Measurements from ENCODE around the gene DGKI.

Gene DGKI

GRCh38 chr7:137873524-137873923 lies 26.8 kb upstream of the DGKI start:
- DNase-seq (ENCODE audit: extremely low read depth in 1 of 2, low read depth in 1 of 2) = no peak

GRCh38 chr7:137871170-137871915 lies 24.6 kb upstream of the DGKI start:
- no peak for DNase-seq (ENCODE audit: extremely low read depth in 1 of 2, low read depth in 1 of 2)

DNA sequence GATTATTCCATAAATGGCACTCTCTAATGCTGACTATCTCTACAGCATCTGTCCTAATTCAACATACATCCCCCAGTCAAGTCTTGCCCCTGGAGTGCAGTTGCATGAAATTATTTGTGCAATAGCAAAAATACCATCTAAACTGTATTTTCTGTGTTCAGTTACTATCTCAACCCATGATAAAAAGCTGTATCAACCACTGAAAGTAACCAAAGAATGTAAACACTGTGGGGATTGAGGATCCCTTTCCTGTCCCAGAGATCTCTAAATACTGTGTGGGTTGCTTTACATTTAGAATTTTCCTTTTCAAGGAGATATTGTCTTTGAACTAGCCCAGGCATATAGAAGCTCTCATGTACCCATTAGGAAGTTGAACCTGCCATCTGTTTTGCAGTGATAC lies 23.9 kb upstream of the DGKI start:
- DNase-seq (ENCODE audit: extremely low read depth in 1 of 2, low read depth in 1 of 2) = no peak

DNA sequence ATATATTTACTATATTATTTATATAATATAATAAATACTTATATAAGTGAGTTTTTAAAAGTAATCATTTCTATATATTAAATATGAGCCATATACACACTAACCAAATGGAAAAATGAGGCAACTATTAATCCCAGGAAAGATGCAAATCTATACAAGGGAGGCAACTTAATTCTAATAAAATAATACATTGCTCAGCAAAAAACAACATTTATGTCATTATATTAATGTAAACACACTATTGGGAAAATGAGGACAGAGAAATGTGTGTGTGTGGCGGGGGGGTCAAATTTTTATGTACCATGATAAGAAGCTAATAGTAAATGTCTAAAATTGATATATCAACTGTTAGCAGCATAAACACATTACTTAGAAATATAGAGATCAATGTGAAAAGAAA lies 23.3 kb upstream of the DGKI start:
- DNase-seq (ENCODE audit: extremely low read depth in 1 of 2, low read depth in 1 of 2) = no peak

- no peak for DNase-seq (ENCODE audit: extremely low read depth in 1 of 2, low read depth in 1 of 2)
Measured at GRCh38 chr7:137869260-137869659, 22.5 kb upstream of the DGKI start.

DNA sequence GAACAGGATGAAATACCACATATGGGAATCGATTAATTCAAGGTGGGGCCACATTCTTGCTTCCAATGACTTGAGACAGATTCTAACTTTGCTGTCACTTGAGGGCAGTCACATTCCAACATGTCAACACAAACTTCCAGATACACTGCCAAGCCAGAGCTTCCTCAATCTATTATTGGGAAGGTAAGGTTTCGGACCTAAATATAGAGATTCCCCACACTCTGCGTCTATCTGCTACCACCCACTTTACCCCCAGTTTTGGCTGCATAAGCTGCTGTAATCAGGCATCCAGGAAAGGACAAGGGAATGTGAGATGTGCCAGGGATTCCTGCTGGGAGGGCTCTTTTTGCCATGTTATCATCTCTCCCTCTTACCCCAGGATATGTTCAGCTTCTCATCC lies 20.5 kb upstream of the DGKI start:
- no peak for DNase-seq (ENCODE audit: extremely low read depth in 1 of 2, low read depth in 1 of 2)

DNA sequence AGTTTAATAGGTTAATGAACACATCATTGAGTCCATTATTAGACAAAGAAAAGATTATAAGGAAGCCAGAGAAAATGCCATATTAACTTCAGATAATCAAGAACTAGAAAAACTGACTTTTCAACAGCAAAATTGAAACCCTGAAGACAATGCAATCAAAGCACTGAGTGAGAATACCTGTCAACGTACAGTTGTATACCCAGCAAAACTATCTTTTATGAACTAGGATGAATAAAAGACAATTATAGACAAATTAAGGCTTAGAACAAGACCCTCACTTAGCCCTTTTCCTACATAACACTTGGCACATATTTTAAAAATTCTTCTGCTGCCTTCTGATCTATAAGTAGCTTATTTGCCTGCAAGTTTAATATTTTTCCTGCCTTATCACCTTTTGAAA lies 19.0 kb upstream of the DGKI start:
- no peak for DNase-seq (ENCODE audit: extremely low read depth in 1 of 2, low read depth in 1 of 2)

DNA sequence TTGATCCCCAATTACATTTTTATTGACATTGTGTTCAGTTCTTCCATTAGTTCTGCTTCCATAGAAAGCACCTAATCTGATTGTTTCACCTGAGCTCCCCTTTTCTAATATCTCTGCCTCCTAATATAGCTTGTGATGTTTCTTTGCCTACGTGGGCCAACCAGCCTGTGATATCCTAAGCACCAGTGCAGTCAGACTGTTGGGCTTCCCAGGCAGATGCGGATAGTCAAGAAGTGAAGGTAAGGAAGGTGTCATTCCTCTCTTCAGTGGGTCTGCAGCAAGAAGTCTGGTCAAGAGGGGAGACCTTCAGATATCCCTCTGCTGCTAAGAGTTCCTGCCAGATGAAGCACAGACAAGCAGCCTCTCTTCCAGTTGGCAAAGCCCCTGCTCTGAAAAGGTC lies 16.2 kb upstream of the DGKI start:
- DNase-seq (ENCODE audit: extremely low read depth in 1 of 2, low read depth in 1 of 2) = no peak

DNA sequence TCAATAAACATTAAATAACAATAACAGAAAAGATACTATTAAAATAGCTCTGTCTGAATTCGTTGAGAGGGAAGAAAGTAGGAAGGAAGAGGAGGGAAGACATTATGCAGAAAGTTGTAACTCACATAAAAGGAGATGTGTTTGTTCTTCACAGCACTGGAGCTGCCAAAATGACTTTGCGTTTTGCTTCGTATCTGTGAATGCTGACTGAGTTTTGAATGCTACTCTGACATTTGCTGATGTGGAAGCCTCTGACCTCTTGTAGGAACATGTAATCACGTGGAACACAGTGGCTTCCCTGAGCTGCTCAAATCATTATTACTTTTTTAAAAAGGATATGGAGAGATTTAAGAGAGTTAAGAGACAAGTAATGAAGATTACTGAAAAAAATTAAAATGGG lies 15.6 kb upstream of the DGKI start:
- no peak for DNase-seq (ENCODE audit: extremely low read depth in 1 of 2, low read depth in 1 of 2)

DNA sequence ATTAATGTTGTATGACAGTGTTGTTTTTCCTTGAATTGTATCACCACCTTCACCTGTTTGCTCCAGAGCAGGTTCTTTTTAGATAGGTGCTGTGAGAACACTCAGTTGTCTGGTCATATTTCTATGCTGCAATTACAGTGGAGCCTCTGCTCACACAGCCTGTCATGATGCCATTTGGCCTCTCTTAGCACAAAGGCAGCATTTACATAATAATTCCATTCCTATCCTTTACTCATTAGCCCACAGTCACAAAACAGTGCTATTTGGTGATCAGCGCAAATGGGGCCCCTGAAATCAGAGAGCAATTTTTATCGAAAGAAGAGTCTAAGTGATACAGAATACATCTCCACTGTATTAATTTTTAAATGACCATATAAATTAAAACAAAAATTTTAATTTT lies 13.8 kb upstream of the DGKI start:
- DNase-seq (ENCODE audit: extremely low read depth in 1 of 2, low read depth in 1 of 2) = no peak

DNA sequence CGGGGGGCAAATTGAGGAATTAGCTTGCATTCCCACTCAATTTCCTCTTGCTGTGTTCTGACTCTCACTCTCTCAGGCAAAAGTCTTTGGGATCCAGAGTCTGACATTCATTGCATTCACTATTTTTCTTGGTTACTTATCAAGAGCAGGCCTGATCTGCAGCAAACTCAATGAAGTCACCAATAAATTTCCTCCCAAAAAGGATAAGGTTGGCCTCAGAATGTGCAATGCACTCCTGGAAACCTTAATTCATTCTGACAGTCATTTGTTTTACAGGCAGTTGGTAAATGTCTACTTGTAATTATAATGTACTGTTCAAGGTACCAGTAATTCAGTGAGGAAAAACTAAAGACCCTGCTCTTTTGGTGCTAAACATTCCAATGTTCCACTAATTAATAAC lies 6.3 kb upstream of the DGKI start:
- DNase-seq (ENCODE audit: extremely low read depth in 1 of 2, low read depth in 1 of 2) = no peak

- DNase-seq (ENCODE audit: extremely low read depth in 1 of 2, low read depth in 1 of 2) = no peak
Measured at GRCh38 chr7:137852108-137852507, 5.3 kb upstream of the DGKI start.

- no peak for DNase-seq (ENCODE audit: extremely low read depth in 1 of 2, low read depth in 1 of 2)
Measured at GRCh38 chr7:137850972-137851945, 4.5 kb upstream of the DGKI start.

DNA sequence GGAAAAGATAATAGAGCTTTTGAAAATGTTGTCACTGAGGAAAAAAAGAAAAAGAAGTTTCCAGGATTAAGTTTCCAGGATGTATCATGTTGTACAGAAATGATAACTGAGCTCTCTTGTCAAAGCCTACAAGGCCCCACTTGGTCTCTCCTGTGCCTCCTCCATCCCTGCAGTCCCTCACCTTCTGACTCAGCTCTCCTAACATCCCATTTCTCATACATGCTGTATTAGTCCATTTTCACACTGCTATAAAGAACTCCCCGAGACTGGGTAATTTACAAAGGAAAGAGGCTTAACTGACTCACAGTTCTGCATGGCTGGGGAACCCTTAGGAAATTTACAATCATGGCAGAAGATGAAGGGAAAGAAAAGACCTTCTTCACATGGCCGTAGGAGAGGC lies 3.8 kb upstream of the DGKI start:
- no peak for DNase-seq (ENCODE audit: extremely low read depth in 1 of 2, low read depth in 1 of 2)

DNA sequence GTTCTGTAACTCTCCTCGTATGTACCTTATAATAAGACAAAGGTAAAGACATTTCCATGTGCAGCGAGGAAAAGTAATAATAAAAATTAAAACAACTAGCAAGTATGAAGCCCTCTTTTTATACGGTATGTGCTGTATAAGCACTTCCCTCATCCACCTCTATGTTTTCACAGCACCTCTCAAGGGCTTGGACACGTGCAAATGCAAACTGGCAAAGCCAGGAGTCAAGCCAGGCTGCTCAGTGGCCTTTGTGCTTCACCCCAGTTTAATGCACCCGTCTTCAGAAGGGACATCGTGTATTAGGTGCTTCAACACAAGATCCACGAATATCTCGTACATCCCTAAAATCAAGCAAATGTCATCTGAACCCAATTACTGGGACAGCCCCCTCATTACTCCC lies 1.3 kb upstream of the DGKI start:
- no peak for DNase-seq (ENCODE audit: extremely low read depth in 1 of 2, low read depth in 1 of 2)

- no peak for DNase-seq (ENCODE audit: extremely low read depth in 1 of 2, low read depth in 1 of 2)
Measured at GRCh38 chr7:137847568-137848050, 835 bp upstream of the DGKI start.

DNA sequence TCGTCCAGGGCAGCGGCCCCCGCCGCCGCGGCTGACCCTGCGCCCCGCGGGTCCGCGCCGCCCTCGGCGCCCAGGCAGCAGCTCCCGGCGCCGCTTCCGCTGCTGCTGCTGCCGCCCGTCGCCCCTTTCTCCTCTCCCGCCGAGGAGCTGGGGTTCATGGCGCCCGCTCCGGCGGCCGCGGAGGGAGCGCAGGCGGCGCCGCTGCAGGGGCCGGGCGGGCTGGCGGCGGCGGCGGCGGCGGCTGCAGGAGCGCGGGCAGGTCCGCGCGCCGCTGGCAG lies 286 bp downstream of the DGKI start:
- DNase-seq (ENCODE audit: extremely low read depth in 1 of 2, low read depth in 1 of 2) = no peak

- DNase-seq (ENCODE audit: extremely low read depth in 1 of 2, low read depth in 1 of 2) = no peak
Measured at GRCh38 chr7:137844677-137845425, 1.9 kb downstream of the DGKI start.

- DNase-seq (ENCODE audit: extremely low read depth in 1 of 2, low read depth in 1 of 2) = no peak
Measured at GRCh38 chr7:137839903-137840779, 6.6 kb downstream of the DGKI start.

GRCh38 chr7:137838706-137839315 lies 8.0 kb downstream of the DGKI start:
- no peak for DNase-seq (ENCODE audit: extremely low read depth in 1 of 2, low read depth in 1 of 2)

All from stimulated activated CD8-positive, alpha-beta memory T cell treated with anti-CD3 and anti-CD28 coated beads, Interleukin-7, amount 100 ng/mL, for 48 hours (primary cell).